ENCODE measurements around the gene TANC1.

The TANC1 gene

DNA sequence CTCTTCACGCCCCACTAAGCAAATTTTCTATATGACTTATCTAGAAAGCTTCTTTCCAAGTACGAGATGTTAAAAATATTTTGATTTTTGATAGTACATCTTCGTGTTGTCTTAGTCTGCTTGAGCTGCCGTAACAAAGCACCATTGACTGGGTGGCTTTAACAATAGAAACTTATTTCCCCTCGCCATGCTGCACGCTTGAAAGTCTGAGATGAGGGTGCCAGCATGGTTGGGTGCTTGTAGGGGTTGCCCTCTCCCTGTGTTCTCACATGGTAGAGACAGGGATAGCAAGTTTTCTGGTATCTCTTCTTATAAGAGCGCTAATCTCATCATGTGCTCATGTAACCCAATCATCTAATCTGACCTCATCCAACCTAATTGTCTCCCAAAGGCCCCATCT is 106.2 kb downstream of the TANC1 start:
- TF ChIP-seq, protein P1, sequence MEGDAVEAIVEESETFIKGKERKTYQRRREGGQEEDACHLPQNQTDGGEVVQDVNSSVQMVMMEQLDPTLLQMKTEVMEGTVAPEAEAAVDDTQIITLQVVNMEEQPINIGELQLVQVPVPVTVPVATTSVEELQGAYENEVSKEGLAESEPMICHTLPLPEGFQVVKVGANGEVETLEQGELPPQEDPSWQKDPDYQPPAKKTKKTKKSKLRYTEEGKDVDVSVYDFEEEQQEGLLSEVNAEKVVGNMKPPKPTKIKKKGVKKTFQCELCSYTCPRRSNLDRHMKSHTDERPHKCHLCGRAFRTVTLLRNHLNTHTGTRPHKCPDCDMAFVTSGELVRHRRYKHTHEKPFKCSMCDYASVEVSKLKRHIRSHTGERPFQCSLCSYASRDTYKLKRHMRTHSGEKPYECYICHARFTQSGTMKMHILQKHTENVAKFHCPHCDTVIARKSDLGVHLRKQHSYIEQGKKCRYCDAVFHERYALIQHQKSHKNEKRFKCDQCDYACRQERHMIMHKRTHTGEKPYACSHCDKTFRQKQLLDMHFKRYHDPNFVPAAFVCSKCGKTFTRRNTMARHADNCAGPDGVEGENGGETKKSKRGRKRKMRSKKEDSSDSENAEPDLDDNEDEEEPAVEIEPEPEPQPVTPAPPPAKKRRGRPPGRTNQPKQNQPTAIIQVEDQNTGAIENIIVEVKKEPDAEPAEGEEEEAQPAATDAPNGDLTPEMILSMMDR (conservative IDR thresholded peaks at IDR 0.05; ENCODE audit: low read length) = no peak
- TF ChIP-seq EZH2phosphoT487 (IDR thresholded peaks at IDR 0.05; ENCODE audit: borderline replicate concordance) = no peak
- Histone ChIP-seq H3K9me3 (ENCODE audit: insufficient read depth, low read depth, low read length) (no peaks in the 10 kb centered on the region), H3K9ac (ENCODE audit: low read depth, low read length, poor library complexity, severe bottlenecking) (no peak overlapping the region), H2AFZ (ENCODE audit: low read length) (no peak overlapping the region), H3F3A (ENCODE audit: low read depth) (no peaks in the 10 kb centered on the region), H3K27me3 (ENCODE audit: insufficient read depth, low read length, poor library complexity, severe bottlenecking) (no peaks in the 10 kb centered on the region), H3K79me2 (ENCODE audit: insufficient read depth, low read length) (no peaks in the 10 kb centered on the region), H3K9me2 (replicated peaks; ENCODE audit: low read depth, low read length) (no peaks in the 10 kb centered on the region), H3K4me2 (ENCODE audit: low read depth, low read length, poor library complexity, severe bottlenecking) (no peak overlapping the region), H3K4me3 (ENCODE audit: low read length, poor library complexity, severe bottlenecking) (no peak overlapping the region), H3K4me1 (ENCODE audit: insufficient read depth, low read length, poor library complexity, severe bottlenecking) (no peaks in the 10 kb centered on the region), H3K36me3 (ENCODE audit: insufficient read depth, low read length) (no peaks in the 10 kb centered on the region), H4K20me1 (ENCODE audit: insufficient read depth, low read length, poor library complexity, severe bottlenecking) (no peaks in the 10 kb centered on the region)

DNA sequence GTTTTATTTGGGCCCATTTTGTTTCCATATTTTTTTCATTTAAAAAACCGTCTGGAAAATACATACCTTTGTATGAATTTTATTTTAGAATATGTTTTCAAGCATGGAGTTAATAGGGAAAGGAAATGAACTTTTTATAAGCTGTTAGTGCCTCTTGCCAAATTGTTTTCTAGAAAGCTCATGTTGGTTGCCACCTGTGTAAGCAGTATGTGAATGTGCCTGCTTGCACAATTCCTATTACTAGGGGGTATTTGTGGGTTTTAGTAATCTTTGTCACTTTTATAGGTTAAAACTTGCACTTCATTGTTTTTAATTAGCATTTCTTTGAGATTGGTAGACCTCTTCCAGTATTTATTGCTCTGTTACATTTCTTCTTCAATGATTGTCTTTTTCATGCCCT is 107.3 kb downstream of the TANC1 start:
- H3K4me1 ChIP-seq (ENCODE audit: insufficient read depth, low read length, poor library complexity, severe bottlenecking) = no peaks in the 10 kb centered on the region
- no peak overlapping the region for H3K4me2 ChIP-seq (ENCODE audit: low read depth, low read length, poor library complexity, severe bottlenecking)
- no peak overlapping the region for H2AFZ ChIP-seq (ENCODE audit: low read length)

GRCh38 chr2:159076241-159076640 is 107.8 kb downstream of the TANC1 start:
- H3K4me3 ChIP-seq (ENCODE audit: low read length, poor library complexity, severe bottlenecking) = no peak overlapping the region
- no peaks in the 10 kb centered on the region for H3K36me3 ChIP-seq (ENCODE audit: insufficient read depth, low read length)
- TF ChIP-seq, protein P1 (conservative IDR thresholded peaks at IDR 0.05; ENCODE audit: low read length) = no peak
- no peak for TF ChIP-seq EZH2phosphoT487 (IDR thresholded peaks at IDR 0.05; ENCODE audit: borderline replicate concordance)
- no peaks in the 10 kb centered on the region for H3K4me1 ChIP-seq (ENCODE audit: insufficient read depth, low read length, poor library complexity, severe bottlenecking)
- H3K9ac ChIP-seq (ENCODE audit: low read depth, low read length, poor library complexity, severe bottlenecking) = no peak overlapping the region
- no peaks in the 10 kb centered on the region for H3F3A ChIP-seq (ENCODE audit: low read depth)
- H3K9me2 ChIP-seq (replicated peaks; ENCODE audit: low read depth, low read length) = no peaks in the 10 kb centered on the region
- H3K9me3 ChIP-seq (ENCODE audit: insufficient read depth, low read depth, low read length) = no peaks in the 10 kb centered on the region
- no peak overlapping the region for H3K4me2 ChIP-seq (ENCODE audit: low read depth, low read length, poor library complexity, severe bottlenecking)
- H3K79me2 ChIP-seq (ENCODE audit: insufficient read depth, low read length) = no peaks in the 10 kb centered on the region
- H3K27me3 ChIP-seq (ENCODE audit: insufficient read depth, low read length, poor library complexity, severe bottlenecking) = no peaks in the 10 kb centered on the region
- H4K20me1 ChIP-seq (ENCODE audit: insufficient read depth, low read length, poor library complexity, severe bottlenecking) = no peaks in the 10 kb centered on the region
- no peak overlapping the region for H2AFZ ChIP-seq (ENCODE audit: low read length)

More for the DNA sequence above, 107.3 kb downstream of the TANC1 start:
- no peaks in the 10 kb centered on the region for H3K9me2 ChIP-seq (replicated peaks; ENCODE audit: low read depth, low read length)
- H3K79me2 ChIP-seq (ENCODE audit: insufficient read depth, low read length) = no peaks in the 10 kb centered on the region
- no peaks in the 10 kb centered on the region for H3K36me3 ChIP-seq (ENCODE audit: insufficient read depth, low read length)
- no peaks in the 10 kb centered on the region for H3F3A ChIP-seq (ENCODE audit: low read depth)
- no peak overlapping the region for H3K9ac ChIP-seq (ENCODE audit: low read depth, low read length, poor library complexity, severe bottlenecking)
- TF ChIP-seq, protein P1 (conservative IDR thresholded peaks at IDR 0.05; ENCODE audit: low read length) = no peak
- TF ChIP-seq EZH2phosphoT487 (IDR thresholded peaks at IDR 0.05; ENCODE audit: borderline replicate concordance) = no peak
- H3K4me3 ChIP-seq (ENCODE audit: low read length, poor library complexity, severe bottlenecking) = no peak overlapping the region
- no peaks in the 10 kb centered on the region for H3K9me3 ChIP-seq (ENCODE audit: insufficient read depth, low read depth, low read length)
- H4K20me1 ChIP-seq (ENCODE audit: insufficient read depth, low read length, poor library complexity, severe bottlenecking) = no peaks in the 10 kb centered on the region
- H3K27me3 ChIP-seq (ENCODE audit: insufficient read depth, low read length, poor library complexity, severe bottlenecking) = no peaks in the 10 kb centered on the region
